ENCODE results near the gene UQCRQ. TPM values are rescaled to one million over a fixed set of nuclear protein-coding genes. Genes with fewer than 3 reads are reported as not detected.

Gene UQCRQ
- total RNA-seq, 1 donor = 134 TPM

DNA sequence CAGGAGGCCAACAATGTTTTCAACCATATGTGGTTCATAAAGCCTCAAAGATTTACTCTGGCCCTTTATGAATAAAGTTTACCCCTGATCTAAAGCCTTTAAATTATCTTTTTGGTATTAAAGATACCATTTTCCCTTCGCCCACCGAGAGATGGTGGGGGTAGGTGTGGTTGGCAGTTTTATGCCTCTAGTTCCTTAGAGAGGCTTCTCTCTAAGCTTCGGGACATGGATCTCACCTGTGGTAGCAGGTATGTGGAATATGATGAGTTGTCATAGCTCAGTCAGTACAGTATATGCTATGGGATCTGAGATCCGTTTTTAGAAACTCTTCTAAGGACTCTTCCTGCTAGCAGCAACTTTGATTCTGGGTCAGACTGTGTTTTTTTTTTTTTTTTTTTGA is 2.3 kb downstream of the UQCRQ start:
- H3K4me3 ChIP-seq (ENCODE audit: low read depth, low read length) = no peak overlapping the region
- no peak for DNase-seq (ENCODE audit: low read depth)
- TF ChIP-seq, protein P1, sequence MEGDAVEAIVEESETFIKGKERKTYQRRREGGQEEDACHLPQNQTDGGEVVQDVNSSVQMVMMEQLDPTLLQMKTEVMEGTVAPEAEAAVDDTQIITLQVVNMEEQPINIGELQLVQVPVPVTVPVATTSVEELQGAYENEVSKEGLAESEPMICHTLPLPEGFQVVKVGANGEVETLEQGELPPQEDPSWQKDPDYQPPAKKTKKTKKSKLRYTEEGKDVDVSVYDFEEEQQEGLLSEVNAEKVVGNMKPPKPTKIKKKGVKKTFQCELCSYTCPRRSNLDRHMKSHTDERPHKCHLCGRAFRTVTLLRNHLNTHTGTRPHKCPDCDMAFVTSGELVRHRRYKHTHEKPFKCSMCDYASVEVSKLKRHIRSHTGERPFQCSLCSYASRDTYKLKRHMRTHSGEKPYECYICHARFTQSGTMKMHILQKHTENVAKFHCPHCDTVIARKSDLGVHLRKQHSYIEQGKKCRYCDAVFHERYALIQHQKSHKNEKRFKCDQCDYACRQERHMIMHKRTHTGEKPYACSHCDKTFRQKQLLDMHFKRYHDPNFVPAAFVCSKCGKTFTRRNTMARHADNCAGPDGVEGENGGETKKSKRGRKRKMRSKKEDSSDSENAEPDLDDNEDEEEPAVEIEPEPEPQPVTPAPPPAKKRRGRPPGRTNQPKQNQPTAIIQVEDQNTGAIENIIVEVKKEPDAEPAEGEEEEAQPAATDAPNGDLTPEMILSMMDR (IDR thresholded peaks at IDR 0.05; ENCODE audit: insufficient read depth, low read depth, low read length) = no peak

DNA sequence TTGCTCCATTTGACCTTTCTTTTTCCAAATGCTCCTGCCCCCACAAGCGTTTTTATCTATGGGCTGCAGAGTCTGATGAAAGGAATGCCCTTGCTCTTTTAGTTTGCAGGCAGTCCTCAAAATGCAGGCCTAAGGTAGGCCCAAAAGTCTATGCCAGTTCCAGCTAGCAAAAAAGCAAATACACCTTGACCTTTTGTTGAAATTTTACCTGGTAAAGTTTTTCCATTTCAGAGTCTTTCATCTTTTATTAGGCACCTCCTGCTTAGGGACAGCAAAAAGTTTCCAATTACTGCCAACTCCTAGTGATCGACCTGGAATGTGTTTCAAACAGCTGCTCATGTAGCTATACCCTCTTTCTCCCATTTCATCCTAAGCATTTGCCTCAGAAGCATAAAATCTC is 4.4 kb downstream of the UQCRQ start:
- no peak overlapping the region for H3K4me3 ChIP-seq (ENCODE audit: low read depth, low read length)
- TF ChIP-seq, protein P1 (IDR thresholded peaks at IDR 0.05; ENCODE audit: insufficient read depth, low read depth, low read length) = no peak
- DNase-seq (ENCODE audit: low read depth) = no peak

DNA sequence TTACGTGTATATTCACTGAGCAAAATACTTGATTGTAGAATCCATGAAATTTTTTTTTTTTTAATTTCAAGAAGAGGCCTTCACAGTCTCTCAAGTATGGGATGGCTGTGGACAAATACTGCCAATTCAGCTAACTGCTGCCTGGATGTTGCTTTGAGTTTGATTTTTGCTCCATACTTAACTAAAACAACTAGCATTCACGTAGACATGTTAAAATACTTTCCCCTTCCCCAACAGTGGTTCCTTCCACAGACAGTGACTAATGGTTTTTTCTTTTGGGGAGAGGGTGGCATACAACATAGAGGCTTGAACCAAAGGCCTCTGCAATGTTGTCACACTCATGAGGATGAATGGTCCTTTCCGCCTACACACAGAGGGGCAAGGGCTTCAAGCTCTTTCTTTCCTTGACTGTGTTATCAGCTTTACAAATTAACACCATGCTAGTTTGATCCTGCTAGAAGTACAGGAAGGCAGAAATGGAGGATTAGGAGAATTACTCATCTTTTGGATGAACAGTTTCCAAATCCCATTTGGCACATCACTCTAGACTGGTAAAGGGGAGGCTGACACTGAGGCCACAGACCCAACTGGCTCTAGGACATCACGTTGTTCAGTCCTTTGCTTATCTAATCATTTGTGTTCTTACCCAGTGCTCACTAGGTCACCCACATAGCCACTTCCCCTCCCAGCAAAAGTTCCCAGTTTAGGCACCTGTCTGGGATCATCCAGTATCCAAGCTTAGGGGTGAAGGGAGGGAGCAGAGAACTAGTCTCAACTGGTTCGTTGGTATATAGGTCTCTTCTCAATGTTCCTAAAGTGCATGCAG is 5.2 kb downstream of the UQCRQ start:
- no peak for DNase-seq (ENCODE audit: low read depth)
- H3K4me3 ChIP-seq (ENCODE audit: low read depth, low read length) = no peak overlapping the region
- TF ChIP-seq, protein P1 (IDR thresholded peaks at IDR 0.05; ENCODE audit: insufficient read depth, low read depth, low read length) = no peak

DNA sequence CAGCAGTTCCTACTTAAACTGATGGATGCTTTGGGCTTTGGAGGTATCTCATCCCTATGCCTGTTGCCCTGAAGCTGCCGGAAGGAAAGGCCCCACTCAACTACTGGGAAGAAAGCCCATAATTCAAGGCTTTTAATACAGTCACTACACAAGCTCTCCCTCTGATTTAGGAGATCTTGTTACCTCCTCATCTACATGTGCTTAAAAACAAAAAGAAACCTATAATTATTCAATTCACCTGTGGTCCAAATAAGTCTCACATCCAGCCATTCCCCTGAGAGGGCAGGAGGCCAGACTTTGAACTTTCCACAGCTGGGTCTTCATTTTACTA is 6.3 kb downstream of the UQCRQ start:
- no peak for DNase-seq (ENCODE audit: low read depth)

DNA sequence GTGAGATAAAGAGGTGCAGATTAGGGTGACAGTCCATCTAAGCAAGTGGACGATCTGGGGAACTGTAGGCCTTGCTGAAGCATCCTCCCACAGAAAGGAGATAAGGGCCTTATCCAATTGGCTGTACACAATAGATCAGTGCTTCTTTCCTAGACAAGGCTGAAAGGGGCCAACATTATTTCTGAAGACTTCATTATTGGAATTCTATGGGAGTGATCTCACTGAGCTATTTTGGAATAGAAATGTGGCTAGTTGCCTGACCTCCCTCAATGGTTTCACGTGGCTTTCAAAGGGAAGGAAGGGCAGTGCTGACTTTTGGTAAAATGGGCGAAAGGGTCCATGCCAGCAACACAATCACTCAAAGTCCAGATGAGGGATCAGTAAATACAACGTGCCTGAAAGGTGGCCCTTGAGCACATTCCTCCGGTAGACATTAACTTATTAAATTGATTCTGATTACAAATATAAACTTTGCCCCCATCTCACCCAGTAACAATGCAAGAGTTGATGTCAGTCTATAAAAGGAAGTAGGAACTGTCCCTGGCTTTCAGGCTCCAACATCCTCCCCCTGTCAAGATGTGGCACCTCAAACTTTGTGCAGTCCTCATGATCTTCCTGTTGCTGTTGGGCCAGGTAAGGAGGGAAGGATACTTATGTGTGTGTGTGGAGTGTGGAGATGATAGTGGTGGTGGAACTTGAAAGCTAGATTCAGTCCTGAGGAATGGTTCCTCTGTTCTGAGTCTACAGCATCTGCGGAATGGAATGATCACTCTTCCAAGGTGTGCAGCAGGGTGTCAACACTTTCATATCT is 6.9 kb downstream of the UQCRQ start, which contains the start of gene LEAP2:
TSS of gene LEAP2 (plus strand) at position 550 of the 811 bp plus-strand sequence. CDS start at position 577, 27 bp downstream.
- TF ChIP-seq, protein P1 (IDR thresholded peaks at IDR 0.05; ENCODE audit: insufficient read depth, low read depth, low read length) = no peak
- H3K4me3 ChIP-seq (ENCODE audit: low read depth, low read length) = no peak within 1 kb of the TSS
- no peak for DNase-seq (ENCODE audit: low read depth)

More for the DNA sequence above, 6.3 kb downstream of the UQCRQ start:
- H3K4me3 ChIP-seq (ENCODE audit: low read depth, low read length) = no peak overlapping the region
- TF ChIP-seq, protein P1 (IDR thresholded peaks at IDR 0.05; ENCODE audit: insufficient read depth, low read depth, low read length) = no peak

DNA sequence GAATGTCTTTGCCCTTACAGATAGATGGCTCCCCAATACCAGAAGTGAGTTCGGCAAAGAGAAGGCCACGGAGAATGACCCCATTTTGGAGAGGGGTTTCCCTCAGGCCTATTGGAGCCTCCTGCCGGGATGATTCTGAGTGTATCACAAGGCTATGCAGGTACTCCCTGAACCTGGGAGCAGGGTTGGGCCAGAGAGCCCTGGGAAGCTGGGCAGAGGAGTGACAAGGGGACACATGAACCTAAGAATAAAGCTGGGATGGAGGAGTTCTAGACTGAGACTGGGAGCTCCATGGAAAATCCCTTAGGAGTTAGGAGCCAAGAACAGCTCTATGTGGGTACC is 7.5 kb downstream of the UQCRQ start:
- TF ChIP-seq, protein P1 (IDR thresholded peaks at IDR 0.05; ENCODE audit: insufficient read depth, low read depth, low read length) = no peak
- DNase-seq (ENCODE audit: low read depth) = no peak
- no peak overlapping the region for H3K4me3 ChIP-seq (ENCODE audit: low read depth, low read length)

Data from fibroblast of villous mesenchyme (primary cell).